GM12875 (cell line): ENCODE data around the gene SGCD.
"Not testable (repeated sequence)": the region's sequence is repeated elsewhere in the genome, so short reads cannot be mapped to it uniquely, and the experiment has no call there.

Experiments used
- H3K4me3 ChIP-seq: one replicate; pipeline ENCODE4 v1.5.1; 2011; ENCODE audit warnings: low read depth, low read length, control low read depth
- TF ChIP-seq, protein P1 (sequence below): IDR thresholded peaks from 2 replicates; pipeline ENCODE4 v1.5.1; 2011; ENCODE audit warnings: low read depth, mild to moderate bottlenecking, control low read depth, inconsistent platforms, low read length, moderate library complexity, borderline replicate concordance; ENCODE audit not compliant: insufficient read depth

The SGCD gene

DNA sequence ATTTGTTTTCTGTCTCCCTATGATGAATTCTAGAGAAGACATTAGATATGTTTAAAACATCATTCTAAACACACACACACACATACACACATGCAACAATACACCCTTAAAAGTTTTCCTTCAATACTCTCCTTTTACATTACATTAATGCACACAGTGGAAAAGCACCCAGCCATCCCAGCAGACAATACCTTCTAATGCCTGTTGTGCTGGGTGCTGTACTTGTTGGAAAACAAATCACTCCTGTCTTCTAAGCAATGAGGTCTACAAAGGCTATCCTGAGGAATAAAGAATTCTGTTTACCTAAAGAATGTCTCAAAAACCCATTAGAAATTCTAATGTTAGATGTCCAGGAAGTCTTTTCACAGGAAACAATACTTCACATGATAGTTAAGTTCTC, 264.0 kb downstream of the SGCD start:
- TF ChIP-seq, protein P1, sequence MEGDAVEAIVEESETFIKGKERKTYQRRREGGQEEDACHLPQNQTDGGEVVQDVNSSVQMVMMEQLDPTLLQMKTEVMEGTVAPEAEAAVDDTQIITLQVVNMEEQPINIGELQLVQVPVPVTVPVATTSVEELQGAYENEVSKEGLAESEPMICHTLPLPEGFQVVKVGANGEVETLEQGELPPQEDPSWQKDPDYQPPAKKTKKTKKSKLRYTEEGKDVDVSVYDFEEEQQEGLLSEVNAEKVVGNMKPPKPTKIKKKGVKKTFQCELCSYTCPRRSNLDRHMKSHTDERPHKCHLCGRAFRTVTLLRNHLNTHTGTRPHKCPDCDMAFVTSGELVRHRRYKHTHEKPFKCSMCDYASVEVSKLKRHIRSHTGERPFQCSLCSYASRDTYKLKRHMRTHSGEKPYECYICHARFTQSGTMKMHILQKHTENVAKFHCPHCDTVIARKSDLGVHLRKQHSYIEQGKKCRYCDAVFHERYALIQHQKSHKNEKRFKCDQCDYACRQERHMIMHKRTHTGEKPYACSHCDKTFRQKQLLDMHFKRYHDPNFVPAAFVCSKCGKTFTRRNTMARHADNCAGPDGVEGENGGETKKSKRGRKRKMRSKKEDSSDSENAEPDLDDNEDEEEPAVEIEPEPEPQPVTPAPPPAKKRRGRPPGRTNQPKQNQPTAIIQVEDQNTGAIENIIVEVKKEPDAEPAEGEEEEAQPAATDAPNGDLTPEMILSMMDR = no peak
- no peak overlapping the region for H3K4me3 ChIP-seq

GRCh38 chr5:156591631-156592030, 264.7 kb downstream of the SGCD start:
- TF ChIP-seq, protein P1 = no peak
- H3K4me3 ChIP-seq = no peak overlapping the region

DNA sequence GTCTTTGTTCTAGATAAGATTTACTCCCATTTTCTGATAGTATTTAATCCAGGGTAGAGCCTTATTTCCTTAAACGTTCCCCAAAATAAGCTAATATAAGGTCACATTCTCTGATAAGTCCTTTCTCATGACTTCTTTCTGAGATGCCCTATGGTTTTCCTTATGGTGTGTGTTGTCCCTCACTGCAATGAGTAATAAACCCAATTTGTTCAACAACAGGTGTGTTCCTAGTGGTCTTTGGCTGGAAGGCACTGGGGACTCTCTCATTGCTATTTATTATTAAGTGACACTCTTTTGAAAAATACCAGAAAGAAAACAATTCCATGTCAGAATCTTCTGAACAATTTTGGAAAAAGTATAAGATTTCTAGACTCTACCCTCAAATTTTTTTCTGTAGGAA, 266.6 kb downstream of the SGCD start:
- TF ChIP-seq, protein P1 = no peak

DNA sequence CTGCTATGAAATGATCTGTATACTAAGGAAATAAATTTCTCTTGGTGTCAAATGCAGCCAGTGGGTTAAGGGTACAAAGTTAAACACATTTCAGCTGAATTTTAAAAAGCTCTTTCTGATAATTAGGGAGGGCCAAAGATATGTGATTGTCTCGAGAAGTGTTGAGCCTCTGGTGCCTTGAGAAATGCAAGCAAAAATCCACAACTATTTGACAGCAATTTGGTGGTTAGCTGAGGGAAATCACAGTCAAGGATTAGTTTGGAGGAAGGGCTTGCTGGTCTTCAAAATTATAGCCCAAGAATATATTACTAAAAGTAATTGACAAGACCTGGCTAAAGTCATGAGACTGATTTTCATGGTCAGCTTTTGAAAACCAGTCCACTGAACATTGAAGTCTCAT, 267.4 kb downstream of the SGCD start:
- no peak overlapping the region for H3K4me3 ChIP-seq
- TF ChIP-seq, protein P1 = no peak

More for the DNA sequence above, 266.6 kb downstream of the SGCD start:
- no peak overlapping the region for H3K4me3 ChIP-seq

- no peak overlapping the region for H3K4me3 ChIP-seq
Measured at GRCh38 chr5:156595132-156595787, 268.3 kb downstream of the SGCD start.

GRCh38 chr5:156597276-156597675, 270.3 kb downstream of the SGCD start:
- H3K4me3 ChIP-seq = no peak overlapping the region
- TF ChIP-seq, protein P1 = no peak

More at GRCh38 chr5:156595132-156595787, 268.3 kb downstream of the SGCD start:
- TF ChIP-seq, protein P1 = no peak

- no peak overlapping the region for H3K4me3 ChIP-seq
- TF ChIP-seq, protein P1 = no peak
Measured at GRCh38 chr5:156598964-156599363, 272.0 kb downstream of the SGCD start.

DNA sequence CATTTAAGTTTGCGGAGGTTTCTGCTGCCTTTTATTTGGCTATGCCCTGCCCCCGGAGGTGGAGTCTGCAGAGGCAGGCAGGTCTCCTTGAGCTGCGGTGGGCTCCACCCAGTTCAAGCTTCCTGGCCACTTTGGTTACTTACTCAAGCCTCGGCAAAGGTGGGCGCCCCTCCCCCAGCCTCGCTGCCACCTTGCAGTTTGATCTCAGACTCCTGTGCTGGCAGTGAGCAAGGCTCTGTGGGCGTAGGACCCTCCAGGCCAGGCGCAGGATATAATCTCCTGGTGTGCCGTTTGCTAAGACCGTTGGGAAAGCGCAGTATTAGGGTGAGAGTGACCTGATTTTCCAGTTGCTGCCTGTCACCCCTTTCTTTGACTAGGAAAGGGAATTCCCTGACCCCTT, 283.6 kb downstream of the SGCD start:
- not testable (repeated sequence) for H3K4me3 ChIP-seq
